ENCODE results near the gene TMSB15B. TPM values are rescaled to one million over a fixed set of nuclear protein-coding genes. Genes with fewer than 3 reads are reported as not detected.

TMSB15B gene
- total RNA-seq, 1 donor from 2014 or later = 8.0 TPM

- peak; percentile 98 for FAIRE-seq
- Histone ChIP-seq H2AFZ (ENCODE audit: low read depth, low read length) (no peak overlapping the region), H3K79me2 (ENCODE audit: insufficient read depth, low read length) (no peaks in the 10 kb centered on the region), H3K9ac (ENCODE audit: low read length) (no peak overlapping the region), H3K9me3 (ENCODE audit: insufficient read depth, low read depth, low read length) (no peaks in the 10 kb centered on the region), H3K4me3 (ENCODE audit: insufficient read depth, low read depth, low read length) (no peak overlapping the region), H3K4me1 (ENCODE audit: insufficient read depth, low read length) (peaks cover 3% of the 10 kb centered on the region), H3K27me3 (ENCODE audit: insufficient read depth, low read length) (no peaks in the 10 kb centered on the region), H3K27ac (ENCODE audit: low read depth, low read length) (no peak overlapping the region), H4K20me1 (ENCODE audit: insufficient read depth, low read length) (no peaks in the 10 kb centered on the region), H3K36me3 (ENCODE audit: insufficient read depth, low read length) (no peaks in the 10 kb centered on the region), H3K4me2 (ENCODE audit: low read length) (no peak overlapping the region)
- Mint-ChIP-seq H3K36me3 (ENCODE audit: low read depth, unreplicated experiment) (no peaks in the 10 kb centered on the region), H3K27me3 (ENCODE audit: low read depth, unreplicated experiment) (no peaks in the 10 kb centered on the region), H3K9me3 (ENCODE audit: unreplicated experiment) (no peaks in the 10 kb centered on the region), H3K4me1 (ENCODE audit: low read depth, unreplicated experiment) (no peaks in the 10 kb centered on the region), H3K4me3 (ENCODE audit: unreplicated experiment) (no peak overlapping the region), H3K27ac (ENCODE audit: unreplicated experiment) (no peak overlapping the region)
- DNase-seq (ENCODE audit: low read depth) = peak; percentile 27
- no peak for TF ChIP-seq CTCF (IDR thresholded peaks at IDR 0.05; ENCODE audit: insufficient read depth, low read depth, low read length)
- TF ChIP-seq EZH2 (IDR thresholded peaks at IDR 0.05; ENCODE audit: insufficient read depth, low read length) = no peak
Measured at GRCh38 chrX:103941201-103941975, 21.0 kb upstream of the TMSB15B start.

- H3K4me2 ChIP-seq (ENCODE audit: low read length) = no peak overlapping the region
- no peak overlapping the region for H3K4me3 Mint-ChIP-seq (ENCODE audit: unreplicated experiment)
Measured at GRCh38 chrX:103949506-103949905, 12.9 kb upstream of the TMSB15B start.

More at GRCh38 chrX:103949506-103949905, 12.9 kb upstream of the TMSB15B start:
- no peak for TF ChIP-seq CTCF (IDR thresholded peaks at IDR 0.05; ENCODE audit: insufficient read depth, low read depth, low read length)
- TF ChIP-seq EZH2 (IDR thresholded peaks at IDR 0.05; ENCODE audit: insufficient read depth, low read length) = no peak
- H3K4me1 ChIP-seq (ENCODE audit: insufficient read depth, low read length) = no peaks in the 10 kb centered on the region
- H4K20me1 ChIP-seq (ENCODE audit: insufficient read depth, low read length) = no peaks in the 10 kb centered on the region
- H3K36me3 ChIP-seq (ENCODE audit: insufficient read depth, low read length) = no peaks in the 10 kb centered on the region
- no peak overlapping the region for H3K9ac ChIP-seq (ENCODE audit: low read length)
- no peaks in the 10 kb centered on the region for H3K9me3 ChIP-seq (ENCODE audit: insufficient read depth, low read depth, low read length)
- Mint-ChIP-seq H3K9me3 (ENCODE audit: unreplicated experiment) (no peaks in the 10 kb centered on the region), H3K36me3 (ENCODE audit: low read depth, unreplicated experiment) (no peaks in the 10 kb centered on the region), H3K27me3 (ENCODE audit: low read depth, unreplicated experiment) (no peaks in the 10 kb centered on the region), H3K4me1 (ENCODE audit: low read depth, unreplicated experiment) (no peaks in the 10 kb centered on the region), H3K27ac (ENCODE audit: unreplicated experiment) (no peak overlapping the region)
- H3K27me3 ChIP-seq (ENCODE audit: insufficient read depth, low read length) = no peaks in the 10 kb centered on the region
- no peak for DNase-seq (ENCODE audit: low read depth)
- no peak for FAIRE-seq
- H3K27ac ChIP-seq (ENCODE audit: low read depth, low read length) = no peak overlapping the region
- no peak overlapping the region for H3K4me3 ChIP-seq (ENCODE audit: insufficient read depth, low read depth, low read length)
- no peak overlapping the region for H2AFZ ChIP-seq (ENCODE audit: low read depth, low read length)
- H3K79me2 ChIP-seq (ENCODE audit: insufficient read depth, low read length) = no peaks in the 10 kb centered on the region
